NB4 (cell line): ENCODE measurements around the gene HAAO.

Experiments used
- DNase-seq: peaks from one replicate; pipeline ENCODE4 v3.0.0; 2010; ENCODE audit warnings: low read depth
- H3K4me3 ChIP-seq: one replicate; pipeline ENCODE4 v1.5.1; 2011; ENCODE audit warnings: mild to moderate bottlenecking, low read depth, low read length, moderate library complexity
- MYC ChIP-seq: IDR thresholded peaks from 2 replicates; pipeline ENCODE4 v1.6.1; 2011; ENCODE audit warnings: low read depth, low read length
- POLR2A ChIP-seq: IDR thresholded peaks from 2 replicates; pipeline ENCODE4 v1.6.1; 2011; ENCODE audit warnings: mild to moderate bottlenecking; ENCODE audit not compliant: insufficient read length; ENCODE audit errors: extremely low read depth
- TF ChIP-seq, protein P1 (sequence below): IDR thresholded peaks from 2 replicates; pipeline ENCODE4 v1.6.1; 2011; ENCODE audit warnings: low read depth, low read length
- TF ChIP-seq, protein P2 (sequence below): IDR thresholded peaks from one replicate; pipeline ENCODE4 v1.5.1; 2012; ENCODE audit warnings: low read depth, low read length

The HAAO gene

GRCh38 chr2:42796427-42797248 lies 4.3 kb upstream of the HAAO start:
- TF ChIP-seq, protein P1, sequence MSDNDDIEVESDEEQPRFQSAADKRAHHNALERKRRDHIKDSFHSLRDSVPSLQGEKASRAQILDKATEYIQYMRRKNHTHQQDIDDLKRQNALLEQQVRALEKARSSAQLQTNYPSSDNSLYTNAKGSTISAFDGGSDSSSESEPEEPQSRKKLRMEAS: no peak
- TF ChIP-seq MYC: no peak
- no peak overlapping the region for H3K4me3 ChIP-seq
- DNase-seq: no peak

- TF ChIP-seq, protein P2, sequence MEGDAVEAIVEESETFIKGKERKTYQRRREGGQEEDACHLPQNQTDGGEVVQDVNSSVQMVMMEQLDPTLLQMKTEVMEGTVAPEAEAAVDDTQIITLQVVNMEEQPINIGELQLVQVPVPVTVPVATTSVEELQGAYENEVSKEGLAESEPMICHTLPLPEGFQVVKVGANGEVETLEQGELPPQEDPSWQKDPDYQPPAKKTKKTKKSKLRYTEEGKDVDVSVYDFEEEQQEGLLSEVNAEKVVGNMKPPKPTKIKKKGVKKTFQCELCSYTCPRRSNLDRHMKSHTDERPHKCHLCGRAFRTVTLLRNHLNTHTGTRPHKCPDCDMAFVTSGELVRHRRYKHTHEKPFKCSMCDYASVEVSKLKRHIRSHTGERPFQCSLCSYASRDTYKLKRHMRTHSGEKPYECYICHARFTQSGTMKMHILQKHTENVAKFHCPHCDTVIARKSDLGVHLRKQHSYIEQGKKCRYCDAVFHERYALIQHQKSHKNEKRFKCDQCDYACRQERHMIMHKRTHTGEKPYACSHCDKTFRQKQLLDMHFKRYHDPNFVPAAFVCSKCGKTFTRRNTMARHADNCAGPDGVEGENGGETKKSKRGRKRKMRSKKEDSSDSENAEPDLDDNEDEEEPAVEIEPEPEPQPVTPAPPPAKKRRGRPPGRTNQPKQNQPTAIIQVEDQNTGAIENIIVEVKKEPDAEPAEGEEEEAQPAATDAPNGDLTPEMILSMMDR: no peak
- TF ChIP-seq POLR2A (no peak), MYC (no peak)
- TF ChIP-seq, protein P1: no peak
Measured at GRCh38 chr2:42795841-42796301, 3.5 kb upstream of the HAAO start.

GRCh38 chr2:42795275-42795674 lies 2.9 kb upstream of the HAAO start:
- no peak overlapping the region for H3K4me3 ChIP-seq
- TF ChIP-seq POLR2A: no peak
- TF ChIP-seq MYC: no peak
- TF ChIP-seq, protein P1: no peak
- TF ChIP-seq, protein P2: no peak
- no peak for DNase-seq

More at GRCh38 chr2:42795841-42796301, 3.5 kb upstream of the HAAO start:
- no peak overlapping the region for H3K4me3 ChIP-seq
- DNase-seq: no peak

DNA sequence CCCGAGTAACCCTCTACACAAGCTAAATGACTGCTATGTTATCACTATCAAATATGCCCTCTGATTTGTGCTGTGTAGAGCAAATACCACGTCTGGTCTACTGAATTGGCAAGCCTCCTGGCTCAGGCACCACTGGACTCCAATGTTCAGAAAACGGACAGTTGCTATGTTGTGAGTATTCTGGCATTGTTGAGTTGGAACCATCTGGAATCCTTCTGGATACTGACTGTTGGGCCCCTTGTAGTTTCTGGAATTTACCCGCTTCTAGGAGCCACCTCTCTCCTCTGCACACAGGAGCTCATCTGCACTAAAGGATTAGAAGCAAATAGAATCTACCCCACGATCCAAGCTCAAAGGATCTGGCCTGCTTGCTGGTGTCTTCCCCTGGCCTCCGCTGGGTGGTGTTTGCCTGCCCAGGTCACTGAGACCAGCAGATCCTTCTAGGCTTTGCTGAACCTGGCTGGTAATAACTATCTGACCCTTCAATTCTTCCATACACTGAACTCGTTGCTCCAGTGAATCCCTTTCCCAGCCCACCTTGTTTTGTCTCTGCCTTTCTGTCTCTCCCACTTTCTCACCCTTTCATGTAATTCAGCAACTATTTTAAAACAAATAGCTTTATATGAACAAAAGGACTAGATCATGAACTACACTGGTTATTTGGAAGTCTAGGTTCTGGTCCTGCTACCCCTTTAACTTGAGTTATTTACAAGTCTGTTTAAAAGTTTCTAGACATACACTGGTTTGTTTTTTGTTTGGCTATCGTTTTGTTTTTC lies 2.1 kb upstream of the HAAO start:
- no peak for DNase-seq

GRCh38 chr2:42793334-42794270 lies 1.2 kb upstream of the HAAO start:
- TF ChIP-seq, protein P1: no peak
- TF ChIP-seq, protein P2: no peak
- no peak for TF ChIP-seq POLR2A
- no peak for TF ChIP-seq MYC
- no peak overlapping the region for H3K4me3 ChIP-seq
- DNase-seq: no peak

More for the DNA sequence above, 2.1 kb upstream of the HAAO start:
- TF ChIP-seq, protein P1: no peak
- no peak for TF ChIP-seq POLR2A
- TF ChIP-seq, protein P2: no peak
- TF ChIP-seq MYC: no peak
- H3K4me3 ChIP-seq: no peak overlapping the region
